LHCN-M2 (cell line): Measurements from ENCODE around the gene ST8SIA1. TPM values are rescaled to one million over a fixed set of nuclear protein-coding genes. Genes with fewer than 3 reads are reported as not detected.
"Not testable (repeated sequence)": the region's sequence is repeated elsewhere in the genome, so short reads cannot be mapped to it uniquely, and the experiment has no call there.

Experiments used
- DNase-seq: peaks from one replicate; pipeline ENCODE4 v3.0.0-alpha.2; 2012; ENCODE audit warnings: low read depth
- polyA plus RNA-seq: library from polyadenylated mRNA; unstranded; fragments of >200 nt; gene quantifications from one replicate; pipeline ENCODE4 v1.2.1, GENCODE V29; 2012; ENCODE audit warnings: missing spikeins
- total RNA-seq: library from RNA; depleted of rRNA; stranded (reverse); fragments of >200 nt; gene quantifications from 2 replicates; pipeline ENCODE4 v1.2.3, GENCODE V29; 2014; rRNA removed

Gene ST8SIA1, protein sequence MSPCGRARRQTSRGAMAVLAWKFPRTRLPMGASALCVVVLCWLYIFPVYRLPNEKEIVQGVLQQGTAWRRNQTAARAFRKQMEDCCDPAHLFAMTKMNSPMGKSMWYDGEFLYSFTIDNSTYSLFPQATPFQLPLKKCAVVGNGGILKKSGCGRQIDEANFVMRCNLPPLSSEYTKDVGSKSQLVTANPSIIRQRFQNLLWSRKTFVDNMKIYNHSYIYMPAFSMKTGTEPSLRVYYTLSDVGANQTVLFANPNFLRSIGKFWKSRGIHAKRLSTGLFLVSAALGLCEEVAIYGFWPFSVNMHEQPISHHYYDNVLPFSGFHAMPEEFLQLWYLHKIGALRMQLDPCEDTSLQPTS
- under 0.01 and 0.86 TPM in 2 replicates for total RNA-seq
- 0.45 TPM for polyA plus RNA-seq

DNA sequence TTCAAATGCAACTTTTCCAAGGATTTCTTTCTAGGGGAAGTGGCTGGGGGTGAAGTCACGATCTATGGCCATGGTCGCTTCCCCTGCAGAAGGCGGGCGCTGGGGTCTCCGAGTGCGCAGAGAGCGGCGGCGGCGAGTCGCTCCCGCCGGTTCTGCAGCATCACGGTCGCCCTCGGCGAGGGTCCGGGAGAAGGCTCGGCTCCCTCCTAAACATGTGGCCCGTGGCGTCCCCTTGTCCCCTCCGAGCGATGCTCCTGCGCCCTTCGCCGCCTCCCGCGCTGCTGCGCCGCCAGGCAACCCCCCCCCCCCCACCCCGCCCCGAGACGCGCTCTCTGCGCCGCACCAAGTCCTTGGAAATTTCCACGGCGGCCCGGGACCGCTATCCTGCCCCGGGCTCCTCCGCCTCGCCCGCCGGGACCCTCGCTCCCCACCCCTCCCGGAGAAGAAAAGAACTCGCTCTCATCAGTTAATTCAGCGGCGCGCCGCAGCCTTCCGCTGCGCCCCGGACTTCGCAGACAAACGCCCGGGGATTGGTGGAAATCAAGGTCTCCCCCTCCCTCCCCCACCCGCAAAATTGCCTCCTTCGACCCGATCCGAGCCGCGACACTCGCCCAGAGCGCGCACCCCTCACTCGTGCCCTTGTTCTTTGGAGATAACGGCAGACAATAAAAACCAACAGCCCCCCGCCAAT is at the start of gene ST8SIA1:
TSS of gene ST8SIA1 (minus strand) at position 298 of the 691 bp plus-strand sequence. CDS start 475 bp downstream, outside the sequence.
- DNase-seq = peak; percentile 10

DNA sequence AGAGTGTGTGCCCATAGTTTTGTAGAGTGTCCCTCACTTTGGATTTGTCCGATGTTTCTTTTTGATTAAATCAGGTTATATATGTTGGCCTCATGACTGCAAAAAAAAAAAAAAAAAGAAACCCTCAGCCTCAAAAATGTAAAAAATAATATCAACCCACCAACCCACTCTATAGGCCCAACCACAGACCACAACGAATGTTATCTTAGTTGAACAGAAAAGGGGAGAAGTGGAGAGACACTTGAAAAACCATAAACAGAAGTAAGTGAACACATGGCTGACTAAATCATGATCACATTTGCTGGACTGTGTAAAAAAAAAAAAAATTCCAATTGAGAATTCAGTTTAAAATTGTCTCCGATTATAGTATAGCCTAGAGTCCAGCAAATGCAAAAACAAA is 45.5 kb upstream of the ST8SIA1 start:
- DNase-seq = no peak

DNA sequence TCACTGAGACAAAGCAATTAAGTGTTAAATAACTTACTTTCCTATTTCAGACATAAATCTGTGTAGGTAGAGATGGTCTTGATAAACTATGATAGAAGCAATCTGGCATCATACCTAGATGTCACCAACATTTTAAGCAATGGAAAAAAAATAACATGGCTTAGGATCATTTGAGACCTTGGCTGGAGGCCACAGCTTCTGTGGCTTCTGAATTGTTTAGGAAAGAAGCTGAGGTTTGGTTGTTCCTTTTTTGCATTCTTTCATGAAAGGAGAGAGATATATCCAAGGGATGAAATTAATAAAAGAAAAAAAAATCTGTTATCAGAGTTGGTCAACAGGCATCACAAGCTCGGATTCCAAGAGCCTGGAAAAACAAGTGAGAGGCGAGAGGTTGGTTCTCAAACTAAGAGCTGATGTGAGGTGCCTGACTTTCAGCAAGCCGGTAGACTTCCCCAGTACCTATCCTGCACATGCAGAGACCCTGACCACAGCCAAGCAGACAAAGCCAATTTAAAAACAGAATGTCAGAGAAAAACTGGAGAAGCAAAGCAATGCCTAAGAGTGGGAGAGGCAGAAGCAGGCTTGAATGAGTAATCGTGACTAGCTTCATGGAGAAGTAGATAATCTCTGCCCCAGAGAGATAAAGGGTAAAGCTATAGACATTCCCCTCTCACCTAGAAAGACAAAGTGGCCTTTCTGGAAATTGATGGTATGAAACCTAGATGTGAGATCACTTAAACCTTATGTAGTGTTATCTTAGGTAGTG is 43.4 kb upstream of the ST8SIA1 start:
- no peak for DNase-seq

DNA sequence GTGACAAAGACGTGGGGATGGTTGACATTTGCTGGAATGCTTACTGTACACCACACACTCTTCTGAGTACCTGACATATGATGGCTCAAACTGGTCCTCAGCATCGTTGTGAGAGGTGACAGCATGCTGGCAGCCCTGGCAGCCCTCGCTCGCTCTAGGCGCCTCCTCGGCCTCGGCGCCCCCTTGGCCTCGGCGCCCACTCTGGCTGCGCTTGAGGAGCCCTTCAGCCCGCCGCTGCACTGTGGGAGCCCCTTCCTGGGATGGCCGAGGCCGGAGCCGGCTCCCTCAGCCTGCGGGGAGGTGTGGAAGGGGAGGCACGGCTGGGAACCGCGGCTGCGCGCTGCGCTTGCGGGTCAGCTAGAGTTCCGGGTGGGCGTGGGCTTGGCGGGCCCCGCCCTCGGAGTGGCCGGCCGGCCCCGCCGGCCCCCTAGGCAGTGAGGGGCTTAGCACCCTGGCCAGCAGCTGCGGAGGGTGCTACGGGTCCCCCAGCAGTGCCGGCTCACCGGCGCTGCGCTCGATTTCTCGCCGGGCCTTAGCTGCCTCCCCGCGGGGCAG is 42.2 kb upstream of the ST8SIA1 start:
- not testable (repeated sequence) for DNase-seq

DNA sequence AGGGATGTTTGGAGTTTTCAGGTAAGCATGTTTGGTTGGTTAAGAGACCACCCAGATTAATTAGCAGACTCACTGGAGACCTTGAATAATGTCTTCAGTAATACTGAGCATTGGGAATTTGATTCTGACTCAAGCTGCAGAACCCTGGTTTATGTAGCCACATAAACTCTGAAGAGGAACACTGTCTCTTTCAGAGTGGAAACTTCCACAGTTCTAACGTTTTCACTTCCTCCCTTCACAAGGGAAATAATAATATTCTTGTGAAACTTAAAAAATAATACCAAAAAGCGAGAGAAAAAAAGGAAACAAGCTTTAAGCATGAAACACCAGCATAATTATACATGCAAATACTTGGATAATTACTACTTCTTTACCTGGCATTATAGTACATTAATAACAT is 40.0 kb upstream of the ST8SIA1 start:
- no peak for DNase-seq

DNA sequence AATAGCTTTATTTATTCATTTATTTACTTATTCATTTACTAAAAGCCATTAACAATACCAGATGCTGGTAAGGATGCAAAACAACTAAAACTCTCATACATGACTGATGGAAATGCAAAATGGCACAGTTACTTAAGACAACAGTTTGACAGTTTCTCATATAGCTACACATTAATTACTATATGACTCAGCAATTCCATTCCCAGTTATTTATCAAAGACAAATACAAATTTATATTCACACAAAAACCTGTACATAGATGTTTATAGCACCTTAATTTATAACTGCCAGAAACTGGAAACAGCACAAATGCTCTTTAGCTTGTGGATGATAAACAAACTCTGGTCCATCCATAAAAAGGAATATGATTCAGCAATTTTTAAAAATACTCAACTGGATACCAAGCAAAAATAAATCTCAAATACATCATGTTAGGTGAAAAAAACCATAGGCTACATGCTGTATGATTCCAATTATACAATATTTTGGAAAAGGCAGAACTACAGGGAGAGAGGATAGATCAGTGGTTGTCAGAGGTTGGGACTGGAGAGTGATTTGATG is 37.9 kb upstream of the ST8SIA1 start:
- DNase-seq = no peak

DNA sequence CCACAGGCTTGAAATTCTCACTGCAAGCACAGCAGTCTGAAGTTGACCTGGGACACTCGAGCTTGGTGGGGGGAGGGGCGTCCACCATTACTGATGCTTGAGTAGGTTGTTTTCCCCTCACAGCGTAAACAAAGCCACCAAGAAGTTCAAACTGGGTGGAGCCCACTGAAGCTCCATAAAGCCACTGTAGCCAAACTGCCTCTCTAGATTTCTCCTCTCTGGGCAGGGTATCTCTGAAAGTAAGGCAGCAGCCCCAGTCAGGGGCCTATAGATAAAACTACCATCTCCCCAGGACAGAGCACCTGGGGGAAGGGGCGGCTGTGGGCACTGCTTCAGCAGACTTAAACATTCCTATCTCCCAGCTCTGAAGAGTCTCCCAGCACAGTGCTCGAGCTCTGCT is 31.7 kb upstream of the ST8SIA1 start:
- DNase-seq = no peak

DNA sequence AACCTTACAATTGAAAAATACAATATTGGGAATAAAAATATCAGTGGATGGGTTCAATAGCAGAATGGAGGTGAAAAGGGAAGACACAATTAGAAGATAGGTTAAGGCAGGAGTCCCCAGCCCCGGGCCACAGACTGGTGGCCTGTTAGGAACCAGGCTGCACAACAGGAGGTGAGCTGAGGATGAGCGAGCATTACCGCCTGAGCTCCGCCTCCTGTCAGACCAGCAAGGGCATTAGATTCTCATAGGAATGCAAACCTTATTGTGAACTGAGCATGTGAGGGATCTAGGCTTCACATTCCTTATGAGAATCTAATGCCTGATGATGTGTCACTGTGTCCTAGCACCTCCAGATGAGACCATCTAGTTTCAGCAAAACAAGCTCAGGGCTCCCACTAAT is 27.3 kb upstream of the ST8SIA1 start:
- no peak for DNase-seq

DNA sequence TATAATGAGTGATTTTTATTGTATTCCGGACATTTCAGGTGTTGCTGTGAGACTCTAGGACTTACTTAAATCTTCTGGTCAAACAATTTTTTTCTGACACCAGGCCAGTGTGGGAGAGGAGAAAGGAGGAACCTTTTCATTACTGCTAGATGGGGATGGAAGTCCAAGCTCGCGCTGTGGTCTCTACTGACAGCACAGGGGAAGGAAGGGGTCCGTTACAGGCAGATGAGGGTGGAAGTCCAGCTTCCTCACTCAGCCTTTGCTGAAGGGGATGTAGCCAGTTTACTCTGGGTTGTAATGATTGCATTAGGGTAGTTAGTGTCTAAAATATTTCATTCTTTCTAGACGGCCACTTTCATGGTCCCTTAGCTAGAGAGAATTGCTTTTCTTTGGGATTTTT is 26.3 kb upstream of the ST8SIA1 start:
- no peak for DNase-seq

DNA sequence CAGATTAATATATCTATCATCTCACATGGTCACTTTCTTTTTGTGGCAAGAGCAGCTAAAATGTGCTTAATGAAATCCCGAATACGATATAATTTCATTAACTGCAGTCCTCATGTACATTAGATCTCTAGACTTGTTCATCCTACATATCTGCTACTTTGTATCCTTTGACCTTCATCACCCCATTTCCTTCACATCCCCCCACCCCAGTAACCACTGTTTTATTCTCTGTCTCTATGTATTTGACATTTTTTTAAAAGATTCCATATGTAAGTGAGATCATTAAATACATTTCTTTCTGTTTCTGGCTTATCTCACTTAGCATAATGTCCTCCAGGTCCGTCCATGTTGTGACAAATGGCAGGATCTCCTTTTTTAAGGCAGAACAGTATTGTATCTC is 23.0 kb upstream of the ST8SIA1 start:
- DNase-seq = no peak

DNA sequence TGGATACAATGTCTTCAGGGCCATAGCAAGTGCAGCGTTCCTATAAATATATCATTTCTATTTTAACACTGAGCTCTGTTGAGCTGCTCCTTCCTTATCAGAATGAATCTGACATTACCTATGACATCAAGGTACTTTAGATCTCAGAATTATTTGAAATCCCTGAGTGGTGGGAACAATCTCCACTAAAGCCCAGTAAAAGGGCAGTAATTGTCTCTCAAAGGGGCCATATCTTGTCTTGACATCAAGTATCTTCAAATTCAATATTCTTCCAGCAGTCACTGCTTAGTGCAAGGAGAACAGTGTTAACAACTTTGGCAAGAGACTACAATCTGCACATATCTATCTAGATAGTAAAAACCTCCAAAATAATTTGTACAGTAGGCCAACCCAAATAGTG is 21.7 kb upstream of the ST8SIA1 start:
- no peak for DNase-seq

DNA sequence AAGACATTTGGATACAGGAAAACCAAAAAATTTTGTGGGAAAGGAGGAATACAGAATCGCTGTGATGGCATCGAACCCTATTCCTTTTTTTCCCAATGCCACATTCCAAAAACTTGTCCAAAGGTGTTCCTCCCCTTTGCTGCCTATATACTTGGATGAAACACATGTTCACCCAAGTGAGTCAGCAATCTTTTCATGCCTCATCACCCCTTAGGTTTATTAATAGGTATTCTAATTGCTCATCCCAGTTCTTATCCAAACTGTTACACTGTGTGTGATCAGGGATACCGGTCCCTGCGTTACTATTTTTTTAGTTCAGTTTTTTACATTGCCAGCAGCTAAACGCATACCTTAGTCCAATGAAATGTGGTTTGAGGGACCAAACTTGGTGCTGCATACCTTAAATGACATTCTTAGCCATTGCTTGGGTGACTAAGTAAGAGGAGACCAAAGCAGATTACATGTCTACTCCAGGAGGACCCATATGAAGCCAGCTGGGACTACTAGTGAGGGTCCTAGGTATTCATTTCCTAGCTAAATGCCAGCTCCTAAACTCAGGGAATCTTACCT is 20.6 kb upstream of the ST8SIA1 start:
- no peak for DNase-seq

DNA sequence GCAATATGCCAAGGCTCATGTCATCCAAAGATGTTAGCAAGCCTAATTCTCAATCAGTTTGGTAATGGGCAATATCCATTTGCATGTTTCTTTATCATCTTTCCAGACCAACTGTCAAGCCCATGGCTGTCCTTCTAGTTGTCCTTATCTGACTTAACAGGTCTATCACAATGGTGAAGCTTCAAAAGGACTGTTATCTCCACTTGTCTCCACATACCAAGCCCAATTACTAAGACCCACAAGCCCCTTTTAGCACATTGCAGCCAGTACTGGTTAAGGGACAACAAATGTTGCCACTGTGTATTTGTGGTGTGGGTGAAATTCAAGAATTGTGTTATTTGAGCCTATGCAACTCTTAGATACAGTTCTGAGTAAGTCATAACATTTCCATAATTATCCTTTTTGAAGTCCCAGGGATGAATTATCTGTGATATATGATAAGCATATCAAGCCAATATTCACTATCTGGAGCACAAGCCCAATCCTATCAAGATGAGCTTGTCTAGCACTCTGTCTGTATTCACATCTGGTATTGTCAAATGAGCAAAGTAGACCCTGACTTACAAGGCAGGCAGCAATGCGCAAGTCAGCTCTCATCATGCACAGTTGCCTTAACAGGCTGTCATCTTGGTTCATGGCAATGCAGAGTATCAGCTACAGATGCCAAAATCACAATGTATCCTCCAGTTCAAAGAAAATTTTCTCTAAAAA is 19.3 kb upstream of the ST8SIA1 start:
- no peak for DNase-seq

DNA sequence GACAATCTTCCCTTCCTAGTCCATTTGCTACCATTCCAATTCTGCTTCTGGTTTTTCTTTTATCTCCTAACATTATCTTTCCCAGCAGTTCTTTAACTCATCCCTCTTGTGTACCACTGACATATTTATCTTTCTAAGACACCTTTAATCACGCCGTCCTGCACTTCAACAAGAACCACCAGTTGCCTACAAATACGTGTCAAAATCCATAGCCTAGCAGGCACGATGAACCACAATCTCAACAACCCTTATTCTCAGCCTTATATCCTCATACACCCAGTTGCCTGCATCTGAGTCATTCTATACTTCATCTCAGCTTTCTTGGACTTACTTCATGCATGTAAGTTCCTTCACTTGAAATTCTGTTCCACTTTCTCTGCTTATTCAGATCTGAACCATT is 16.4 kb upstream of the ST8SIA1 start:
- no peak for DNase-seq

DNA sequence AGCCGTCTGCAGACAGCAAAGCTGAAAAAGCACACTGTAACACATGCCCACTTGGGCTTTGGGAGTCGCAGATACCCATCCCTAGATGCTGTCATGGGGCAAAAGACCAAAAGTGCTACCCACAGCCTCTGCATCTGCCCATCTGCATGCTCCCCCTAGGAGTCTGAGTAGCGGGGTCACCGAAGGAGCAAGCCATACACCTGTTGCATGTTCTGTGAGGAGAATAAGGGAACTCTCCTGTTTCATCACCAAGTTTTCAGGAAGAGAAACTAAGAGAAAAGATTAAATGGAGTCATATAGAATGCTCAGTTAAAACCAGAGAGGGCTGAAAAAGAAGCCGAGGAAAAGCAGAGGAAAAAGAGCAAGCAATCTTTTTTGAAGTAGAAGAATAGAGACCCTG is 13.7 kb upstream of the ST8SIA1 start:
- no peak for DNase-seq

DNA sequence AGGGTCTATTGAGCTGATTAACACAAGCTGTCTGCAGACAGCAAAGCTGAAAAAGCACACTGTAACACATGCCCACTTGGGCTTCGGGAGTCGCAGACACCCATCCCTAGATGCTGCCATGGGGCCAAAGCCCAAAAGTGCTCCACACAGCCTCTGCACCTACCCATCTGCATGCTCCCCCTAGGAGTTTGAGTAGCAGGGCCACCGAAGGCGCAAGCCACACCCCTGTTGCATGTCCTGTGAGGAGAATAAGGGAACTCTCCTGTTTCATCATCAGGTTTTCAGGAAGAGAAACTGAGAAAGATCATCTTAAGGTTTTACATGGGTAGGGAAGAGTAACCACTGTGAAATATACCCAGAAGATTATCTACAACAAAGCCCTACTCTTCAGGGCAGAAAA is 5.6 kb upstream of the ST8SIA1 start:
- DNase-seq = no peak

DNA sequence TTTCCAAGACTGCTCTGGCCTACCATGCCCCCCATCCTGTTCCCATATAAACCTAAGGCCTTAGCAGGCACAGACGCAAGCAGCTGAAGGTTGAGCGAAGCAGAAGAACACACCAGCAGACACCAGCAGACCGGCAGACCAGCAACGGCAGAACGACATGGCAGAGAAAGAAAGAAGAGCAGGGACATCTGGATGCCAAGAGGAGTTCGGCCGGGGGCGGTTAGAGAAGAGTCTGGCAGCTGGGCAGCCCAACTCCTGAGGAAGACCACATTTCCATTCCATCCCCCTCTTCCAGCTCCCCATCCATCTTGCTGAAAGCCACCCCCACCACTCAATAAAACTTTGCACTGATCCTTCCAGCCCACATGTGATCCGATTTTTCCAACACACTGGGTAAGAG is 5.2 kb upstream of the ST8SIA1 start:
- no peak for DNase-seq

DNA sequence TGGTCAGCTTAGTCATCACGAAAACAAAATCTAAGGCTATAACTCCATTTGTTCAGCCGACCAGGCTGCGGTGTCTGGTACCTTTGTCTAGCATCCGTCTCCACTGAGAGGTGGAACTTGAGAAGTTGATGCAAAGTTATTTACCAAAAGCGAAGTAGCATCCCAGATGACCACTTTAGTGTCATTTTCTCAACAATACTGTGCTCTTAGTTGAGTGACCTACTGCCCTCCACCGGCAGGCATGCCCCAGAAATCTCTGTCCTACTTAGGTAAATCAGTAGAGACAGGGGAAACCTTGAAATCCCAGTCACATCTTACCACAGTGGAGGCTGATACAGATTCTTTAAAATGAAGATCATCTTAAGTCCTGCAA is 1.3 kb upstream of the ST8SIA1 start:
- DNase-seq = no peak

DNA sequence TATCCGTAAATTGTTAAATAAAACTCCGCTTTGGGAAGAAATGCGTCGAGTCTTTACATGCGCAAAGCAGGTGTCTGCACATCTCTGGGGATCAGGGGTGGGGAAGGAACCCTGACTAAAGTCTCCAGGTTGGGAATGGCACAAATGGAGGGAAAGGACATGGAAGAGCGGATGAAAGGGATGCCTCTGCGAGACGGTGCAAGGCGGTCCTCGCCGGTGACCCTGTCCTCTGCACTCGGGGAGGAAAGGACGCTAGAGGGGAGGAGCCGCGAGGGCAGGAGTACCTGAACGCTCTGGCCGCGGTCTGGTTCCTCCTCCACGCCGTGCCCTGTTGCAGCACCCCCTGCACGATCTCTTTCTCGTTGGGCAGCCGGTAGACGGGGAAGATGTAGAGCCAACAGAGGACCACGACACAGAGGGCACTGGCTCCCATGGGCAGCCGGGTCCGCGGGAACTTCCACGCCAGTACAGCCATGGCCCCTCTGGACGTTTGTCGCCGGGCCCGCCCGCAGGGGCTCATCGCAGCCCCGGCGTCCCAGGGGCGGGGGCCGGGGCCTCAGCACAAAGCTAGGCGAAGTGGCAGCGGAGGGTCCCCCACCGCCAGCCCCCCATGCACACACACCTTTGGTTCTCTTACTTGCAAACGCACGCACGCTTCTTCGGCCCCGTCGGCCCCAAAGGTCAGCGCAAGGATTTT is 646 bp downstream of the ST8SIA1 start:
- DNase-seq = no peak

DNA sequence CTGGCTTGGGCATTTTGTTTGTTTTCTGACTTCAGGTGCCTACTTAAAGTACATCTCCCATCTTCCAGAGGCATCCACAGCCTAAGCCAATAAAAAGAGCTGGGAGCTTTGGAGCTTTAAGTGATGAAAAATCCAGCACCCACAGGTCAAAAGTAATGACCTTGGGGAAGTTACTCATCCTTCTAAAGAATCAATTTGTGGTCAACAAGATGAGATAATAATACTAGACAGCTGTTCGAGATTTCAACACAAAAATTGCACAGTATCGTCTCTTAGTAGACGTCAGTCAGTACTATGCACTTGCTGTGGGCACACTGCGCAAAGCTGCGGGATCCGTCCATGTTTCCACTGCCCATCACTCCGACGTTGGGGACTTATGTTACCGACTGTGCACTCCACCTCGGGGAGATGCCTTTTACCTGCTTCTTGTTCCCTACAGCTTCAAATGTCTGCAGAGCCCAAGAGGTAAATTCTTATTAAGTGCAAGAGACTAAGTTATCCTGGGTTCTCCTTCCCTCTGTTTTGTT is 1.3 kb downstream of the ST8SIA1 start:
- peak; percentile 36 for DNase-seq
